AG20443 (cell line): Measurements from ENCODE around the gene IL1A.

Source experiments
- DNase-seq: peaks from one replicate; pipeline ENCODE4 v3.0.0; 2012; ENCODE audit warnings: low spot score, mixed read lengths

IL1A gene

DNA sequence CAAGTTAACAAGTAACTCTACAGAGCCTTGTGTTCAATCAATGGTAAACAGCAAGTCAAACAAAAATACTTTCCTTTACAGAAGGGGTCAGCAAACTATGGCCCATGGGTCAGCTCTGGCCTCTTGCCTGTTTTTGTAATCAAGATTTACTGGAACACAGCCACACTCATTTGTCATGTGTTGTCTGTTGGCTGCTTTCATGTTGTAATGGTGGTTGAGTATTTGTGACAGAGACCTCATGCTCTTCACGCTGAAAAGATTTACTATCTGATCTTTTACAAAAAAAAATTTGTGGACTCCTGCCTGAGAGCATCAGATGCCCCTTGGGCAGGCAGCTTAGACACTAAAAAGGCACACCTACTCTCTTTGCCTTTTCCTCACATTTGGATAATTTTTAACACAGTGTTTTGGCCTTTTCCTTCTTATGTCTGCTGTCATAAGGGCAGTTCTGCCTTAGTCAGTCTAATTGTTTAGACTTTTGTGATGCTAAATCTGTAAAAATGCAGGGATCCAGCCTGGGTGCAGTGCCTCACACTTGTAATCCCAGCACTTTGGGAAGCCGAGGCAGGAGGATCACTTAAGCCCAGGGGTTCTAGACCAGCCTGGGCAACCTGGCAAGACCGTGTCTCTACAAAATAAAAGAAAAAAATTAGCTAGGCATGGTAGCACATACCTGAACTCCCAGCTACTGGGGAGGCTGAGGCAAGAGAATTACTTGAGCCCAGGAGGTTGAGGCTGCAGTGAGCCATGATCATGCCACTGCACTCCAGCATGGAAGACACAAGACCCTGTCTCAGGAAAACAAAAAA is 34.0 kb upstream of the IL1A start:
- DNase-seq = no peak

DNA sequence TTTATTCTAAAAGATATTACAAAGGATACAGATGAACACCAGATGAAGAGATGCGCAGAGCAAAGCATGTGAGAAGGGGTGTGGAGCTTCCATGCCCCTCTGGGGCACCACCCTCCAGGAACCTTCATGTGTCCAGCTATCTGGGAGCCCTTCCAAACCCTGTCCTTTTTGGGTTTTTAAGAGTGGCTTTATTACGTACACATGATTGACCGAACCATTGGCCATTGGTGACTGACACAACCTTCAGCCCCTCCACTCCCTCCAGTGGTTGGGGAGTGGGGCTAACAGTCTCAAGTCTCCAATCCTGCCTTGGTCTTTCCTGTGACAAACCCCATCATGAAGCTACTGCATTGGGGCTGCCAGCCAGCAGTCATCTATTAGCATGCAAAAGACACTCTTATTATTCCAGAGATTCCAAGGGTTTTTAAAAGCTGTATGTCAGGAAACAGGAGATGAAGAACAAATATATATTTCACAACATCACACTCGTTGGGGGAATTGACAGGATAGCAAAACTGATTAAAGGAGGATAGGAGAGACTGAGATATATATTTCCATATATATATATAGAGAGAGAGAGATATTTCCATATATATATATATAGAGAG is 32.9 kb upstream of the IL1A start:
- DNase-seq = no peak

DNA sequence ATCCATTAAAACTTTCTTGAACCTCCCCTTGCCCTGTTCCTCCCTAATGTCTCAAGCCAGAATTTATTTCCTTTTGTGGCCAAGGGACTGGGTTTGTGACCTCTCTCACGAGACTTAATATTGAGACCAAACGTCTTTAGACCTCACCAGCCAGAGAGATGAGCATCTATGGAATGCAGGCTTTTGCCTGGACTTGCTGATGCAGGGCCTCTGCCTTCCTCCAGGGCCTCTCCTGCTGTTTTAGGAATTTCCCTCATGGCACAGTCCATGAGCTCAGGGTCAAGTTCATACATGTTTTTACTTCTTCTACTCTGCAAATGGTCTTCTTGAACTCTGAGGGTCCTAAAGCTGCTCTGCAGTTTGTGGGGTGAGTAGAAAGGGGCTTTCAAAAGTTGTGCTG is 30.0 kb upstream of the IL1A start:
- DNase-seq = peak; percentile 75

DNA sequence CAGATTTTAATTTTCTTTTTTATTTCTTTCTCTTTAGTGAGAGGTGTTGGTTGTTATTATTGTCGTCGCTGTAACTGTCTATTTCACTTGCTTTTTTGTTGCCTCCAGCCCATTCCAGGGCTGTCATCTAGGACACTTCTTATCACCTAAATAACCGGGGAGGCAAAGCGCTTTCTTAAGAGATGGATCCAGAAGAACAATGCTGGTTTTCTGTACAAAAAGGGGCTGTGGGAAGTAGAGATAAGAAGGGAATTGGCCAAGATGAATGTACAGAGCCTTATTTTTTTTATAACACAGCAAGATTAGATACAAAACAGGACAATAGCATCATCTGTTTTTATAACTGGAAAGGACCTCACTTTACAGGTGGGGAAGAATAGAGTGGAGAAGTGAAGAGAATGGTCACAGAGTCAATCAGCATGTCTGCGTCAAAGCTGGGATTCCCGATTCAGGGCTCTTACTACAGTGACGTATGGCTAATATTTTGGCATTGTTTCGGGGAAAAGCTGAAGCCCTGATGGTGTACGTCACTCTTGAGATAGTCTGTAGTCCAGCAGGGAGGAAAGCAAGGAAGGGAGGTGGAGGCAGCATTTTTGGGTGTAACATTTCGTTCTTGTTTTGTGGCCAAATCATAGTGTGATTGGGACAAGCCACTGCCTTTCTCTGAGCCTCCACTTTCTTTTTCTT is 29.1 kb upstream of the IL1A start:
- DNase-seq = no peak

DNA sequence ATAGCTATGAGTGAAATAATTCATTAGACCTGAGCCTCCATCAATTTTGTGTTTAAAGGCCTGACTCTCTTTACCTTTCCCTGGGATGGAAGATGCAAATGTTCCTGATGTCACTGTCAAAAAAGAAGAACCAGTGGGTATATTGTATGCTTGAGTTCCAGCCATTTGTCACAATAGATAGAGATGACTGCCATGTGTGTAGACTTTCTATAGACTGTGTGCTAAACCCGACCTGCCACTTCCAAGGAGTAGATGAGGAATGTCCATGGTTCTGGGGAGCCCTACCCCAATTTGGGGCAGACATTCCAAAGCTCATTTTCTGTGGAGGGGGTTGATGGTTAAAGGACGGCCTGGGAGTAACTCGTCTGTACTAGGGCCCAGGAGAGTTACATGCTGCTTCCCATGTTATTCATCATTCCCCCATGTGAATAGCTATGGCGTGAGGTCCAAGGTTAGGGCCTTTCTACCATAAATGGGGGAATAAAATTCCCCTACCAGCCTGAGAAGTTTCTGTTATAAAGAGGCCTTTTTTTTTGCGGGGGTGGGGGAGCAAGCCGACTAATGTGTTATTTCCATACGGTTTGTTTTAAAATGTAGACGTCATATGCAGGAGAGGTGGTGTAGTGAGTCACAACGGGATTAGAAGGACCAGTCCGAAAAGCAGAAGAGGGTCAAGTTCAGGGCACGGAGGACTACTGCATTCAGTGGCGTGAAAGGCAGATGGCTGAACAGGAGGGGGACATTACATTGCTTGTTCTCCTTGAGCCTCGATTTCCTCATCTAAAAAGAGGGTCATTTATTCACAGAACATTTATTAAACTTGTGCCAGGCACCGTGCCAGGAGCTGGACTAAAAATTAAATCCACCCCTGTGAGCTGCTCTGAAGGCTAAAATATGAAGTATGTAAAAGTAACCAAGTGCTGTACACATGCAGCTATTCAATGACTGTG is 28.3 kb upstream of the IL1A start:
- no peak for DNase-seq

DNA sequence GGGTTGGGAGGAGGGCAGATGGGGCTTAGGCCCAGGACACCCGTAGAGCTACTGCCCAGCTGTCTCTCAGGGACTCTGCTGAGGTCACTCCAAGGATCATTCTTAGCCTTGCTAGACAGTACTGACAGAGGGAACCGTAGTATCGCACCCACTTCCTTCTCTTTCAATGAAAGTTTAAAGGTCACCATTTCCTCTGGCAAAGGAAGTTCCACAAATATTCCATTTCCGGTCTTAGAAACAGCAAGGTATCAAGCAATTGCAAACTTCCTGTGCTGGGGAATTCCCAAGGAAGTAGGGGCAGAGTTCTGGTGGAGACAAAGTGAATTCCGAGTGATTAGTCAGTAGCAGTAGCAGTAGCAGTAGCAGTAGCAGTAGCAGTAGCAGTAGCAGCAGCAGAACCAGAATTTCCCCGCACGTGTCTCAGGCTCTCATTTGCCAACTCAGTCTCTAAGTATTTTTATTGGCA is 27.6 kb upstream of the IL1A start:
- DNase-seq = peak; percentile 52

DNA sequence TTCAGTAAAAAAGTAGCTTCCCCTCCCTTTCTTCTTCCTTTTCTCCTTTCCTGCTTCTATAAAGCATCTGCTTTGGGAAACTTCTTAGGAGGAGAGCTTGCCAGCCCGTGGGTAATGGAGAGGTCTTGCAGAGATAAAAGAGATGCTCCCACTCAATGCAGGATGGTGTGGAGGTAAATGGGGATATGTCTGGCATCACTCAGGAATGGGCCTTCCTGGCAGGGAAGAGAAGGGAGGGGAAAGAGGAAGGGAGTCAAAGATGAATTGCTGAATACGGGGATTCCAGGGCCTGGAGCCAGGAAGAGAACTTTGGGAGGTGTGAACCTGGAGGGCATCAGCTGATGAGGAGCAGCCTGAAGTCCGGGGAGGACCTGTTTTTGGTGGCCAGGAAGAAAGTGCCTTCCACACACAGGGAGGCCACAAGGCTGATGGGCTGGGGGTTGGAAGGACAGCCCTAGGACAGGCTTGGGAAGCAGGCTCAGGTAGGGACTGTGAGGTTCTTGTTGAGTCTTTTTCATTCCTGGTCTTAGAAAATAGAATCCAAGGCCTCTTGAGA is 27.1 kb upstream of the IL1A start:
- no peak for DNase-seq

DNA sequence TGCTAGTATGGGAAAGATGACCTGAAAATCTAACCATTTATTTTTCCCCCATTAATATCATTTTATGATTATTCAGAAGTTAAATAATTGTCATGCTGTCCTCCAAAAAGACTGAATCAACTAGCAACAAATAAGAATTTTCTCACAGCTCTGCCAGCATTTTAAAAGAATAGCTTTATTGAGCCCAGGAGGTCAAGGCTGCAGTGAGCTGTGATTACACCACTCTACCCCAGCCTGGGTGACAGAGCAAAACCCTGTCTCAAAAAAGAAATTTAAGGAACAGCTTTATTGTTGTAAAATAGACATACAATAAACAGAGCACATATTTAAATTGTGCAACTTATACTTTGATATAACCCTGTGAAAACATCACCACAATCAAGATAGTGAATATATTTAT is 24.8 kb upstream of the IL1A start:
- no peak for DNase-seq

DNA sequence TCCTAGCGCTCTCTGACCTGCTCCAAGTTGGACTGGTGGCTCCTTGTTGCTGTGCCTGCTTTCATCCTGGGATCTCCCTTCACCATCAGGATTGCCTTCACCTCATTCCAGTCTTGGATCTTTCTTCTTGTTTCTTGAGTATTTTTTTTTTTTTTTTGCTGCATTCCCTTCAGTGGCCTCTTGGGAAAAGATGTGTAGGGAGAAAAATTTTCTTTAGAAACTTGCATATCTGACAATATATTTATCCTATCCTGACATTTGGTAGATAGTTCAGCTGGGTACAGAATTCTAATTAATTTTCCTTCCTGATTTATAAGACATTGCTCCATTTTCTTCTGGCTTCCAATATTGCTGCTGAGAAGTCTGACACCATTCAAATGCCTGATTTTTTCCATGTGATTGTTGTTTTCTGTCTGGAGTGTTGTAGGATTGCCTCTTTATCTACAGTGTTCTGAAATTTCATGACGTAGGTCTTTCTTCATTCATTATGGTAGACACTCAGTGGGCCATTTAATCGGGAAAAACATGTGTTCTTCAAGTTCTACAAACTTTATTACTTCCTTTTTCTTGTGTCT is 23.0 kb upstream of the IL1A start:
- no peak for DNase-seq

DNA sequence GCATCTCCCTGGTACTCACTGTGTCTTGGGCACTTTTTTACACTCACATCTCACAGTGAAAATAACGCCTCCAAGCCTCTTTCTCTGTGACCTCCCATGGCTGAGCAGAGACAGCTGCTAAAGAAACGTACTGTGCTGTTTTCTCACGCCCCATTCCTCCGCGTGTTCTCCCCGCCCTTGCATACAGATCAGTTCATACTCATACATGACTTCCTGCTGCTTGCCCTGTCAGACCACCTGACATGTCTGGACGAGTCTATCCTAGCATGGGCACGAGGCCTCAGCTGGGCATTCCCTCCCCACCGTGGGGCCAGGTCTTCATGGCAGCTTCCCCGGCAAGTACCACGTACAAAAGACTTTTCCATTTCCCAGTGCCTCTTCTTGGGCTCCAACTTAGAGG is 21.2 kb upstream of the IL1A start:
- DNase-seq = no peak

DNA sequence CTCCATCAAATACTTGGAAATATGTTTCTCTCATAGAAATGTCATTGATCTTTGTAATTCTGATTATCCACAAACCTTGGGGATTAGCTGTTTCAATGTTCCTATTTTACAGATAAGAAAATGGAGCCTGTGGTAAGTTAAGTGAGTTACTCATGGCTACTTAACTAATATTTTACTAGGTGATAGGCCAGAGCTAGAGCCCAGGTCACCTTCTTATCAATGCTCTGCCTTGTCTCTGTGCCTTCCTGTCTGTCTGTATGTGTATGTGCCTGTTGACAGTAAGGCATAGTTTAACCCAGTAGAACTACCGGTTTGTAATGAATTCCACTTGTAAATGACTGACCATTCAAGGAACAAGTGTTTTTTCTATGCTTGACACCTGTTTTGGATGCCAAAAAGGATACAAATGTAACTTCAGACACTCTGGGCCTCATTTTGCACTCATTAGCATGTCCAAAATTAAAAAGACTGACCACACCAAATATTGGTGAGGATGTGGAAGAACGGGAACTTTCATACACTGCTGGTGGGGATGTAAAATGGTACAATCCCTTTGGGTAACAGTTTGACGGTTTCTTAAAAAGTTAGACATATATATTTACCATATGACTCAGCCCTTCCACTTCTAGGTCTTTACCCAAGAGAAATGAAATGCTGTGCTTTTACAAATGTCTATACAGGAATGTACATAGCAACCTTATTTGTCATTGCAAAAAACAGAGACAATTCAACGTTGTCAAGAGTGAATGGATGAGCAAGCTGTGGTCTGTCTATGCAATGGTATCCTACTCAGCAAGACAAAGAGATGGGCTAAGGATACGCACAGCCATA is 19.6 kb upstream of the IL1A start:
- DNase-seq = no peak

DNA sequence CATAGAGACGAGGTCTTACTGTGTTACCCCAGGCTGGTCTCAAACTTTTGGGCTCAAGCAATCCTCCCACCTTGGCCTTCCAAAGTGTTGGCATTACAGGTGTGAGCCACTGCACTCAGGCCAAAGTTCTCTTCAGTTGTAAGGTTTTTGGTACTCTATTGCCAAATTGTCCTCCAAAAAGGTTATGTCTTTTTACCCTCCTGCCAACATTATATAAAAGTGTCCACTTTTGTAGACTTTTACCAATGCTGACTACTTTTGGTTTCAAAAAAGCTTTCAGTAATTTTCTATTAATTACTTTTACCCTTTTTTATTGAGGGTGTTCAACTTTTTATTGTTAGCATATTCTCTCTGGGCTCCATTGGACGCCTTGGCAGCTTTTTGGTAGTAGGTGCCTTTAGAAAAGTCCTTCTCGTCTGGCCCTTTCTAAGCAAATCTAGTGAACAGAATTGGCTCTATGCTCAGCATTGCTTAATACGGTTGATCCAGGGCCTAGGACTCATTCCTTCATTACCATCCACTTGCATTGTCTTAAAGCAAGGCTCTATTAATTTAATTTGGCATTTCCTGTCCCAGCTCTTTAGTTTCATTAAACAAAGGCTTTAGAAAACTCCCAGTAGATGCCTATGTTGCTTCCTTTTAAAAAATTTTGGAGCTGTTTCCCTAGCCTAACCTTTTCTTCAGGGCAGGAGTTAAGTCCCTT is 16.7 kb upstream of the IL1A start:
- no peak for DNase-seq

DNA sequence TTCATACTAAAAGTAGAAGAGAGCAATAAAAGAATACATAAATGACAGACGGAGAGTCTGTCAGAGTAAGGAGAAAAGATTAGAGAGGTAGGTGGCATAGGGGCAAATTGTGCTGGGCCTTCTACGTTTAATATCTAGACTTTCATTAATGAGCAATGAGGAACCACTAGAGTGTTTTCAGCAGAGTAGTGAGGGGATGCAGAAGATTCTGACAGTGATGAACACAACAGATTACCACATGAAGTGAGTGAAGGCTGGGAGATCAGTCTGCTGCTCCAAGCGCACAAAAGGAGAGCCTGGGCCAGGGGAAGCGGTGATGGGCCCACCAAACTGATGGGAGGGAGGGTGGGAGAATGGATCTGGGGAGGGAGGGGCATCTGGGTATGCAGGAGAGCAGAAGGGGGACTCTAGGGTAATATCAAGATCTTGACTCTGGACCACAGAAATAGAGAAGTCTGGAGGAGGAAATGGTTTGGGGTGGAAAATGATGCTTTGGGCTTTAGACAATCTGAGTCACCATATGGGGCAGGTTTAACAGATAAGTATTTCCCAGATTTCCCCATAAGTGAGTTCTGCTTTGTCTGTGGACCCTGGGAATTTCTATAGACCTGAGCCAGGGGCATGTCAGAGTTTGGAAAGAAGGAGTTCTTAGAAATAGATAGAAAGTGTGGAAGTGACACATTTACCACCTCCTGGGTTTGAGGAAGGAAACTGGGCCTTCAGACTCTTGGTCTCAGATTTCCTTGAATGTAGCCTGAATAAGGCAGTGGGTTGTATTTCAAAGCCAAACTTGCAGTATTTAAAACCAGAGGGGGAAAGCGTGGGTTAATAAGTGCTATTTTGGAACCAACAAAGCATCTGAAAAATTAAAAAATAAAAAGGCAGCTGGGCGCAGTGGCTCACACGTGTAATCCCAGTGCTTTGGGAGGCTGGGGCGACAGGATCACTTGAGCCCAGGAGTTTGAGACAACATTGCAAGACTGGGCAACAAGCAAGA is 15.0 kb upstream of the IL1A start:
- DNase-seq = no peak

DNA sequence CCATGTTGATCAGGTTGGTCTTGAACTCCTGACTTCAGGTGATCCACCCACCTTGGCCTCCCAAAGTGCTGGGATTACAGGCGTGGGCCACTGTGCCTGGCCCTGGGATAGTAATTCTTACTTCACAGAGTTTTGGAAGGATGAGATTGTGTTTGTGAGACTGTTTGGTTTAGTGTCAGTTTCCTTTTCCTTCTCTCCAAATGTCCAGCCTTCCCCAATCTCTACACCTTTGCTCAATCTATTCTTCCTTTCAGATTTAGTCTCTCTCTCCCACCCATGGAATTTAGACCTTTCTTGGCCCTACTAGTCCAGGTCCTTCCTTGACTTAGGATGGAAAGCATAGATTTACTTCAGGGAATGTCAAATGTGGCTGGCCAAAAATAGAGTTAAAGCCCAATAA is 12.2 kb upstream of the IL1A start:
- no peak for DNase-seq

DNA sequence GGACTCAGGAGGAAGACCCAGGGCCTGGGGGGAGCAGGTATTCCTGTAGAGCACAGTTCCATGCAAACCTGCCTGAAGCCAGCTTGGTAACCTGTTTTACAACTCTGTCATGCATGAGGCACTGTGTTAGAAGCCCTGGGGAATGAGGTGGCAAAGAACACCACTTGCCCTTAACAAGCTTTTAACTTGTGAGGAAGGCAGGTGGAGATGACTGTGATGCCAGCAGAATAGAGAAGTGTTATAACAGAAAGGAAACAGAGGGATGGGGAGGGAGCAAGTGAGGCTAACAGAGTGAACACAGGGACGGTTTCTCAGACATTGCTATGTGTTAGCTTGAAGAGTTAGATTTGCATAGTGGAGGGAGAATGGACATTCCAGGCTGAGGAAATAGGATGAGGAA is 11.5 kb upstream of the IL1A start:
- DNase-seq = no peak

DNA sequence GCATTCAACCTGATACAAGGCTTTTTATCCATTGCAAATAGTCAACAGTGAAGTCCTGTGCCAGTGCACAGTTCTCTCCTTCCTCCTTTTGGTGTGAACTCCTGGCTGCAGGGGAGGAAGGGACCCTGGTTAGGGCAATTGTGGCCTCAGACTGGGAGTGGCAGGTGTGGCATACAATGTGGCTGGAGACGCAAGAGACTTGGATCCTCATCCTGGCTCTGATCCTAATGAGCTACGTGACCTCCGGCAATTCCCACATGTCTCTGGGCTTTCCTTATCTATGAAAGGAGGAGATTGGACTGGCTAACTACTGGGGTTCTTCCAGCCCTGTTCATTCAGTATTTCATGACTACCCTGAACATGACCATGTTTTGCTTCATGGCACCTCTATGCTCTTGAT is 10.5 kb upstream of the IL1A start:
- DNase-seq = no peak

DNA sequence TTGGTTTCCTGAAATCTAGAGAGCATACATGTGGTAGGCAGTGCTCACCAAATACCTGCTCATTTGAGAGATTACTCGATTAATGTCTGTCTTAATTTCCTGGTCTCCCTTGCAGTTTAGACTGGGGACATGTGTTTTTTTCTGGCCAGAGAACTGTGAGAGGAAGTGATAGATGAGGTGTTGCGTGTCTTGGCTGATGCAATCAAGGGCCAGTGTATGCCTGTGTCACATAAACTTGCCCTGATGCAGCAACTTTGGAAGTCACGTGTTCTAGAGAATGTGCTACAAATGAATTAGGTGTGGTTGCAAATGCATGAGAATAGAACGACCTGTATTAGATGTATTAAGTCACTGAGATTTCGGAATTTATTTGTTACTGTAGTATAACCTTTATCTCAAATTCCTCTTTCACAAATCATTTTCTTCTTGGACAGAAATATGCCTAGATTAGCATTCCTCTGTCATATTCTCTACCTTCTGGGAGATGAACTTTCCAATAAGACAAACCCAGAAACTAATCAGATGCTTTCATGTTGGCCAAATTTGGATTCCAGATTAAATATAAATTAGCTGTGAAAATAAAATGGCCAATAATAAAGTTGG is 9.9 kb upstream of the IL1A start:
- peak; percentile 78 for DNase-seq

DNA sequence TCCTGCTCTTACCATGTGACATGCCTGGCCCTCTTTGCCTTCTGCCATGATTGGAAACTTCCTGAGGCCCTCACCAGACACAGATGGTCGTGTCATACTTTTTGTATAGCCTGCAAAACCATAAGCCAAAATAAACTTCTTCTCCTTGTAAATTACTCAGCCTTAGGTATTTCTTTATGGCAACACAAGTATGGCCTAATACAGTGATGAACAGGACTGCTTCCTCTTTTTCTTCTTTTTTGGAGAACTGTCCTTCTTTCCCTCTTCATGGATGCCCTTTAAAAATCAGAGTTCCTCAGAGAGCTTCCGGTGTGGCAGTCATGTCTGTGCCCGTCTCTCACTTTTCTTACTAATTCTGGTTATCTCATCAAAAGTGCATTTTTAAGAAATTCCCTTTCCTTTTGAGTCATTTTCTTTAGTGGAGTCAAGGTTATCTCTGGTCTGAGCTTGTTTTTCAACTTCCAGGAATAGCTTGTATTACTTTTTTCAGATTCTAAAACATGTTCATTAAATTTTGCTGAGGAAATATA is 9.2 kb upstream of the IL1A start:
- no peak for DNase-seq
